GM23338 (cell line): ENCODE results near the gene DGKE.

Experiments used
- CREB1 ChIP-seq: fragments of 250-450 bp; sonication (Bioruptor Pico); IDR thresholded peaks from 2 replicates; pipeline ENCODE4 v1.5.0; 2020; ENCODE audit warnings: low read depth, mild to moderate bottlenecking, moderate library complexity
- CTCF ChIP-seq, 2 experiments: fragments of 200-600 bp in 1 of 2; sonication (generic) in 1 of 2; conservative IDR thresholded peaks; 2 replicates each; pipeline versions ENCODE4 v1.5.1 to v1.6.1; 2016 to 2017; ENCODE audit warnings: antibody characterized with exemption in 2 of 2, low read depth in 2 of 2, mild to moderate bottlenecking in 2 of 2, moderate library complexity in 1 of 2
- EZH2 ChIP-seq: fragments of 200-600 bp; sonication (generic); IDR thresholded peaks from one replicate; pipeline ENCODE4 v1.8.0; 2017; ENCODE audit warnings: antibody characterized with exemption, mild to moderate bottlenecking, low read depth; ENCODE audit not compliant: unreplicated experiment
- EZH2phosphoT487 ChIP-seq: fragments of 200-600 bp; sonication (generic); IDR thresholded peaks from one replicate; pipeline ENCODE4 v1.8.1; 2018; ENCODE audit warnings: antibody characterized with exemption; ENCODE audit not compliant: unreplicated experiment
- JUNB ChIP-seq: IDR thresholded peaks from one replicate; pipeline ENCODE4 v1.6.1; 2016; ENCODE audit warnings: antibody characterized with exemption; ENCODE audit not compliant: unreplicated experiment
- NANOG ChIP-seq: IDR thresholded peaks from 2 replicates; pipeline ENCODE4 v1.6.1; 2016; ENCODE audit warnings: antibody characterized with exemption, borderline replicate concordance
- POLR2AphosphoS5 ChIP-seq: IDR thresholded peaks from 2 replicates; pipeline ENCODE4 v1.6.1; 2016; ENCODE audit warnings: antibody characterized with exemption, low read depth
- REST ChIP-seq: IDR thresholded peaks from one replicate; pipeline ENCODE4 v1.6.1; 2018; ENCODE audit warnings: antibody characterized with exemption; ENCODE audit not compliant: unreplicated experiment
- STAT1 ChIP-seq: IDR thresholded peaks from one replicate; pipeline ENCODE4 v1.6.1; 2016; ENCODE audit warnings: antibody characterized with exemption; ENCODE audit not compliant: unreplicated experiment
- ZNF114 ChIP-seq: fragments of 250-450 bp; sonication (Bioruptor Pico); IDR thresholded peaks from 2 replicates; pipeline ENCODE4 v1.5.0; 2020; ENCODE audit warnings: mild to moderate bottlenecking, moderate library complexity
- ZNF331 ChIP-seq: fragments of 250-450 bp; sonication (Bioruptor Pico); IDR thresholded peaks from 2 replicates; pipeline ENCODE4 v1.5.0; 2020; ENCODE audit warnings: low read depth, mild to moderate bottlenecking, moderate library complexity
- TF ChIP-seq, protein P1 (sequence below): IDR thresholded peaks from 2 replicates; pipeline ENCODE4 v1.6.1; 2016; ENCODE audit warnings: antibody characterized with exemption

GRCh38 chr17:56815711-56816110 is 18.2 kb upstream of the DGKE start:
- TF ChIP-seq POLR2AphosphoS5 (no peak), EZH2 (no peak), CTCF (conservative IDR thresholded peaks at IDR 0.05; ENCODE audit: low read depth in 2 of 2) (no peak), EZH2phosphoT487 (no peak), REST (no peak), CREB1 (CRISPR knock-in tag) (no peak), STAT1 (no peak), ZNF331 (CRISPR knock-in tag) (no peak), ZNF114 (no peak), NANOG (no peak), JUNB (no peak)
- TF ChIP-seq, protein P1, sequence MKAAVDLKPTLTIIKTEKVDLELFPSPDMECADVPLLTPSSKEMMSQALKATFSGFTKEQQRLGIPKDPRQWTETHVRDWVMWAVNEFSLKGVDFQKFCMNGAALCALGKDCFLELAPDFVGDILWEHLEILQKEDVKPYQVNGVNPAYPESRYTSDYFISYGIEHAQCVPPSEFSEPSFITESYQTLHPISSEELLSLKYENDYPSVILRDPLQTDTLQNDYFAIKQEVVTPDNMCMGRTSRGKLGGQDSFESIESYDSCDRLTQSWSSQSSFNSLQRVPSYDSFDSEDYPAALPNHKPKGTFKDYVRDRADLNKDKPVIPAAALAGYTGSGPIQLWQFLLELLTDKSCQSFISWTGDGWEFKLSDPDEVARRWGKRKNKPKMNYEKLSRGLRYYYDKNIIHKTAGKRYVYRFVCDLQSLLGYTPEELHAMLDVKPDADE: no peak
